Measurements from ENCODE around the gene DOCK2.

The DOCK2 gene

GRCh38 chr5:169895926-169896325 is 258.9 kb downstream of the DOCK2 start:
- no peak overlapping the region for H3K4me2 ChIP-seq (ENCODE audit: low read depth, low read length)
- H2AFZ ChIP-seq (ENCODE audit: low read length), result no peak overlapping the region
- H3K27me3 ChIP-seq (replicated peaks; ENCODE audit: insufficient read depth, low read length), result no peaks in the 10 kb centered on the region
- H3K4me1 ChIP-seq (ENCODE audit: low read length), result no peaks in the 10 kb centered on the region
- no peak overlapping the region for H3K27ac ChIP-seq (ENCODE audit: low read length)
- no peak overlapping the region for H3K9ac ChIP-seq (ENCODE audit: low read length)
- H3K79me2 ChIP-seq (ENCODE audit: low read length), result no peaks in the 10 kb centered on the region
- no peaks in the 10 kb centered on the region for H3K36me3 ChIP-seq (replicated peaks; ENCODE audit: insufficient read depth, low read length)
- H3K9me2 ChIP-seq (replicated peaks; ENCODE audit: insufficient read depth, low read length), result no peaks in the 10 kb centered on the region
- no peaks in the 10 kb centered on the region for H4K20me1 ChIP-seq (ENCODE audit: insufficient read depth, low read length)
- DNase-seq, result no peak
- no peak for TF ChIP-seq CTCF (IDR thresholded peaks at IDR 0.05; ENCODE audit: low read length)
- TF ChIP-seq EZH2 (optimal IDR thresholded peaks at IDR 0.05; ENCODE audit: low read depth, low read length), result no peak
- no peak for TF ChIP-seq EZH2phosphoT487 (IDR thresholded peaks at IDR 0.05; ENCODE audit: low read length)
- H3F3A ChIP-seq (ENCODE audit: insufficient read depth, low read length), result no peaks in the 10 kb centered on the region
- H3K9me3 ChIP-seq (replicated peaks; ENCODE audit: insufficient read depth, low read length), result no peaks in the 10 kb centered on the region
- H3K4me3 ChIP-seq (ENCODE audit: low read length), result no peak overlapping the region

GRCh38 chr5:169897481-169897880 is 260.4 kb downstream of the DOCK2 start:
- Histone ChIP-seq H3K4me3 (ENCODE audit: low read length) (no peak overlapping the region), H3K79me2 (ENCODE audit: low read length) (no peaks in the 10 kb centered on the region), H4K20me1 (ENCODE audit: insufficient read depth, low read length) (no peaks in the 10 kb centered on the region), H3K9me3 (replicated peaks; ENCODE audit: insufficient read depth, low read length) (no peaks in the 10 kb centered on the region), H3K4me2 (ENCODE audit: low read depth, low read length) (no peak overlapping the region), H3K9ac (ENCODE audit: low read length) (no peak overlapping the region), H3K27me3 (replicated peaks; ENCODE audit: insufficient read depth, low read length) (no peaks in the 10 kb centered on the region), H3K27ac (ENCODE audit: low read length) (no peak overlapping the region), H3F3A (ENCODE audit: insufficient read depth, low read length) (no peaks in the 10 kb centered on the region), H3K4me1 (ENCODE audit: low read length) (no peaks in the 10 kb centered on the region), H3K9me2 (replicated peaks; ENCODE audit: insufficient read depth, low read length) (no peaks in the 10 kb centered on the region), H2AFZ (ENCODE audit: low read length) (no peak overlapping the region), H3K36me3 (replicated peaks; ENCODE audit: insufficient read depth, low read length) (no peaks in the 10 kb centered on the region)
- DNase-seq, result no peak
- TF ChIP-seq EZH2phosphoT487 (IDR thresholded peaks at IDR 0.05; ENCODE audit: low read length) (no peak), EZH2 (optimal IDR thresholded peaks at IDR 0.05; ENCODE audit: low read depth, low read length) (no peak), CTCF (IDR thresholded peaks at IDR 0.05; ENCODE audit: low read length) (no peak)

- Histone ChIP-seq H3K4me3 (ENCODE audit: low read length) (no peak overlapping the region), H3K4me1 (ENCODE audit: low read length) (no peaks in the 10 kb centered on the region), H2AFZ (ENCODE audit: low read length) (no peak overlapping the region), H3K9ac (ENCODE audit: low read length) (no peak overlapping the region), H3K79me2 (ENCODE audit: low read length) (no peaks in the 10 kb centered on the region), H3F3A (ENCODE audit: insufficient read depth, low read length) (no peaks in the 10 kb centered on the region), H3K4me2 (ENCODE audit: low read depth, low read length) (no peak overlapping the region), H3K9me2 (replicated peaks; ENCODE audit: insufficient read depth, low read length) (no peaks in the 10 kb centered on the region), H3K27ac (ENCODE audit: low read length) (no peak overlapping the region), H4K20me1 (ENCODE audit: insufficient read depth, low read length) (no peaks in the 10 kb centered on the region), H3K9me3 (replicated peaks; ENCODE audit: insufficient read depth, low read length) (no peaks in the 10 kb centered on the region), H3K27me3 (replicated peaks; ENCODE audit: insufficient read depth, low read length) (no peaks in the 10 kb centered on the region), H3K36me3 (replicated peaks; ENCODE audit: insufficient read depth, low read length) (no peaks in the 10 kb centered on the region)
- no peak for DNase-seq
- TF ChIP-seq CTCF (IDR thresholded peaks at IDR 0.05; ENCODE audit: low read length), result no peak
- no peak for TF ChIP-seq EZH2phosphoT487 (IDR thresholded peaks at IDR 0.05; ENCODE audit: low read length)
- no peak for TF ChIP-seq EZH2 (optimal IDR thresholded peaks at IDR 0.05; ENCODE audit: low read depth, low read length)
Observed at GRCh38 chr5:169901896-169902295, 264.8 kb downstream of the DOCK2 start.

Measured in MM.1S (cell line).